ENCODE measurements around the gene TUBB4A.

- TF ChIP-seq EZH2 (IDR thresholded peaks at IDR 0.05; ENCODE audit: borderline replicate concordance, control insufficient read depth, low read depth, low read length) (no peak), SREBF1 (IDR thresholded peaks at IDR 0.05; ENCODE audit: low read length) (no peak), EP300 (IDR thresholded peaks at IDR 0.05; ENCODE audit: borderline replicate concordance in 1 of 2, control insufficient read depth in 1 of 2, low read depth in 2 of 2, low read length in 2 of 2) (no peak), CBX5 (IDR thresholded peaks at IDR 0.05; ENCODE audit: low read depth) (no peak), PBX3 (IDR thresholded peaks at IDR 0.05; ENCODE audit: insufficient replicate concordance, low read depth, low read length) (peak; percentile 90), CTCF (IDR thresholded peaks at IDR 0.05 in 2 of 3, conservative IDR thresholded peaks at IDR 0.05 in 1 of 3; ENCODE audit: control insufficient read depth in 2 of 3, extremely low read depth in 1 of 3, insufficient read depth in 1 of 3, low read depth in 3 of 3, low read length in 3 of 3) (no peak), SIX5 (IDR thresholded peaks at IDR 0.05; ENCODE audit: low read depth, low read length, severe bottlenecking) (no peak), CHD2 (IDR thresholded peaks at IDR 0.05; ENCODE audit: borderline replicate concordance, low read depth, low read length) (no peak), YBX1 (IDR thresholded peaks at IDR 0.05) (no peak), ETV6 (conservative IDR thresholded peaks at IDR 0.05 in 1 of 2, IDR thresholded peaks at IDR 0.05 in 1 of 2; ENCODE audit: borderline replicate concordance in 1 of 2, low read depth in 1 of 2) (no peak), SIN3A (IDR thresholded peaks at IDR 0.05; ENCODE audit: low read depth, low read length) (no peak), CBFB (IDR thresholded peaks at IDR 0.05; ENCODE audit: low read depth) (no peak), POLR2A (IDR thresholded peaks at IDR 0.05; ENCODE audit: low read depth, low read length) (peak; percentile 66; the same call in 1 of the 2 replicates), PRDM15 (CRISPR knock-in tag; IDR thresholded peaks at IDR 0.05) (no peak)
Observed at GRCh38 chr19:6516018-6516658, 14.0 kb upstream of the TUBB4A start.

All from GM12878 (cell line).